PC-9 (cell line): ENCODE measurements around the gene SLC12A2.

Source experiments
- CTCF ChIP-seq: fragments of 200-600 bp; sonication (generic); conservative IDR thresholded peaks from 2 replicates; pipeline ENCODE4 v1.6.1; 2017; ENCODE audit warnings: mixed run types, antibody characterized with exemption, mild to moderate bottlenecking, moderate library complexity
- EZH2 ChIP-seq: fragments of 200-600 bp; sonication (generic); IDR thresholded peaks from 2 replicates; pipeline ENCODE4 v1.8.0; 2017; ENCODE audit warnings: antibody characterized with exemption, low read depth

DNA sequence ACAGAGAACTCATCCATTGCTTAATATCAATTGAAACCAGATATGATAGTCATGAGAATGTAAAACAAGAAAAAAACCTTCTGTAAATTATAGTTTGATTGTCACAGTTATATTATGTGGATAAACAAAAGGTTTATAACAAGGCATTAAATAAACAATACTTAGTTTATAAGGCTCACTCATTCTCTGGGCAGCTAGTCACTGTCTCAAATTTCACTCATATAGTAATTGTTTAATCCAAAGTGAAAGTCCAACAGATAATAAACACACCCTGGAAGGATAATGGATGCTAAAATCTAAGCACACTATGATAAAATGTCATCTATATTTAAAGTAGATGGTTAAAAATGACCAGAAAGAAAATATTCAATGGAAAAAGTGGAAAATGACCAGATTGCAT lies 30.8 kb upstream of the SLC12A2 start:
- TF ChIP-seq CTCF (no peak), EZH2 (no peak)
